ENCODE measurements around the gene CAPN9. TPM values are rescaled to one million over a fixed set of nuclear protein-coding genes. Genes with fewer than 3 reads are reported as not detected.

The CAPN9 gene
- total RNA-seq = not detected in 2 replicates

DNA sequence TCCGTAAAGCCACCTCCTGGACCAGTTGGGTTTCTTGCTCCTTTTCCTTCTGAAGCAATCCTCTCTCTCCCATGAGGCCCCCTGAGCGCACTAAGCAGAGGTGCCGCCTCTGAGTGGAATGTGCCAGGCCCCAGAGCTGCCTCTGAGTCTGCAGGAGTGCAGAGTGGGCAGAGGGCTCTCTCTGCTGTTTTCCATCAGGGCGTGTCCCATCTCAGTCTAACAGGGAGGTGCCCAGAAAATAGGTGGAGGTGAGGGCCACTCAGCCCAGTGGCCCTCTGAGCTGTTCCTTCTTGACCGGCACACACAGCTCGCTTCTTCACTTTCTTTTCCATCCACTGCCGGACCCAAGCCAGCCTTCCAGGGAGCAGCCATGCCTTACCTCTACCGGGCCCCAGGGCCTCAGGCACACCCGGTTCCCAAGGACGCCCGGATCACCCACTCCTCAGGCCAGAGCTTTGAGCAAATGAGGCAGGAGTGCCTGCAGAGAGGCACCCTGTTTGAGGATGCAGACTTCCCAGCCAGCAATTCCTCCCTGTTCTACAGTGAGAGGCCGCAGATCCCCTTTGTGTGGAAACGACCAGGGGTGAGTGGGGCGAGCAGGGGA is at the start of gene CAPN9:
TSS of gene CAPN9 (plus strand) at position 262 of the 604 bp plus-strand sequence. CDS start at position 371, 109 bp downstream.

DNA sequence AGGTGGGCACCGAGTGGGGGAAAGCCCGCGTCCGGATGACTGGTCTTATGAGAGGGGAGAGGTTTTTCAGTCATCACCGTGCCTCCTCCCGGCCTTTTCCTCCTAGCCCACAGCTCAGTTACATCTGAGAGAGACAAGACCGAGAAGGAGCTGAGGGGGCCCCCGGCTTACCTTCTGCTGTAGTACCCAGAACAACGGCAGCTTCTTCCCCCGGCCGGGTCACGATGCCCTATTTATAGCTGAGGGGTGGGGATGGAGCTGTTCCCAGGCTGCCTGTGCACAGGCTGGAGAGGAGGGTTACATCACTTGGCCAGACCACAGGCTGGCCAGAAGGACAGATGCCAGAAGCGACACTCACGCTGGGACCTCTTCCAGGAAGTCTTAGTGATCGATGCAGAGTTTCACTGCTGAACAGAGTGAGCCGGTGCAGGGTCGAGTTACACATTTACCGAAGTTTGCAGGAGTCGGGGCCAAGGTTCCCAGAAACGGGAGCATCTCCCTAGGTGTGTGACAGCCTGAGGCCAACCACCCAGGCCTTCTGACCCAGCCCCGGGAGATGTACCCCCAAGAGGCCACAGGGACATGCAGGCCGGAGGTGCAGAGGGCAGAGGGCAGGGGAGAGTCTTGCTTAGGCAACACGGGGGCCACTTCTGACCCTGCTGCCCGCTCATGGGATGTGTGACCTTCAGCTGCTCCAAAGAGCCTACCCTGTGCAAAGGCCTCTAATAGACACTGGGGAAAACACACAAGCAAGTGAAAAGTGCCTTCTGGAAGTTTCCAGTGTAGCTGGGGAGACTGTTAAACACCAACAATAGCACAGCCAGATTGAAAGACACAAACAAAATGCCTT is 33.0 kb upstream of the CAPN9 start, which contains the start of gene AGT:
TSS of gene AGT (minus strand) at position 208 of the 850 bp plus-strand sequence. CDS start 3,299 bp downstream, outside the sequence.

Small RNAs within 50 kb of the gene (small RNA-seq; reads per million reads assigned to genes)
- 0.16 reads per million for gene RNA5SP79

Other genes with a start within 250 kb of the CAPN9 start
- gene COG2, start 104.9 kb upstream of the CAPN9 start, total RNA-seq = 23.7 and 29.2 TPM in 2 replicates
- gene AGT, start 33.3 kb upstream of the CAPN9 start, total RNA-seq = 3.6 and 7.8 TPM in 2 replicates
- 416 and 431 TPM in 2 replicates for gene C1orf198, start 121.1 kb downstream of the CAPN9 start, total RNA-seq
- gene TTC13, start 231.5 kb downstream of the CAPN9 start, total RNA-seq = 11.1 and 12.3 TPM in 2 replicates
- gene ARV1, start 231.7 kb downstream of the CAPN9 start, total RNA-seq = 14.6 and 15.8 TPM in 2 replicates

Data from hair follicle dermal papilla cell (primary cell).